MM.1S (cell line): ENCODE data around the gene RFFL.
A peak's percentile ranks its signal among the peaks of the same experiment; 100 is the strongest.

Source experiments
- DNase-seq: peaks from one replicate; pipeline ENCODE4 v3.0.0-alpha.2; 2015
- H2AFZ ChIP-seq: fragments of 300-600 bp; sonication (generic); 2 replicates; pipeline ENCODE4 v1.6.0; 2016; ENCODE audit warnings: antibody characterized with exemption, low read length
- H3F3A ChIP-seq: fragments of 300-600 bp; sonication (generic); 2 replicates; pipeline ENCODE4 v1.6.1; 2016; ENCODE audit warnings: mild to moderate bottlenecking, antibody characterized with exemption, low read length, moderate library complexity, mixed read lengths; ENCODE audit not compliant: insufficient read depth
- H3K27ac ChIP-seq: fragments of 300-600 bp; sonication (generic); 2 replicates; pipeline ENCODE4 v1.5.1; 2016; ENCODE audit warnings: mild to moderate bottlenecking, low read length
- H3K27me3 ChIP-seq: fragments of 300-600 bp; sonication (generic); replicated peaks from 2 replicates; pipeline ENCODE4 v1.6.0; 2016; ENCODE audit warnings: low read length; ENCODE audit not compliant: insufficient read depth
- H3K36me3 ChIP-seq: fragments of 300-600 bp; sonication (generic); replicated peaks from 2 replicates; pipeline ENCODE4 v1.6.1; 2016; ENCODE audit warnings: mild to moderate bottlenecking, low read length, mixed read lengths; ENCODE audit not compliant: insufficient read depth
- H3K4me1 ChIP-seq: fragments of 300-600 bp; sonication (generic); 2 replicates; pipeline ENCODE4 v1.6.1; 2016; ENCODE audit warnings: low read length, mixed read lengths
- H3K4me2 ChIP-seq: fragments of 300-600 bp; sonication (generic); 2 replicates; pipeline ENCODE4 v1.6.0; 2016; ENCODE audit warnings: low read depth, low read length
- H3K4me3 ChIP-seq: fragments of 300-600 bp; sonication (generic); 2 replicates; pipeline ENCODE4 v1.5.1; 2016; ENCODE audit warnings: low read length, mixed read lengths
- H3K79me2 ChIP-seq: fragments of 300-600 bp; sonication (generic); 2 replicates; pipeline ENCODE4 v1.6.1; 2016; ENCODE audit warnings: mixed run types, low read length, mixed read lengths
- H3K9ac ChIP-seq: fragments of 300-600 bp; sonication (generic); 2 replicates; pipeline ENCODE4 v1.6.1; 2016; ENCODE audit warnings: low read length, mixed read lengths
- H3K9me2 ChIP-seq: fragments of 300-600 bp; sonication (generic); replicated peaks from 2 replicates; pipeline ENCODE4 v1.6.1; 2016; ENCODE audit warnings: mild to moderate bottlenecking, low read length, mixed read lengths; ENCODE audit not compliant: insufficient read depth
- H3K9me3 ChIP-seq: fragments of 300-600 bp; sonication (generic); replicated peaks from 2 replicates; pipeline ENCODE4 v1.6.1; 2016; ENCODE audit warnings: mild to moderate bottlenecking, low read length, mixed read lengths; ENCODE audit not compliant: insufficient read depth
- H4K20me1 ChIP-seq: fragments of 300-600 bp; sonication (generic); 2 replicates; pipeline ENCODE4 v1.6.1; 2016; ENCODE audit warnings: mild to moderate bottlenecking, low read length, moderate library complexity, mixed read lengths; ENCODE audit not compliant: insufficient read depth
- EZH2 ChIP-seq: fragments of 300-600 bp; sonication (generic); optimal IDR thresholded peaks from 2 replicates; pipeline ENCODE3; 2017; ENCODE audit warnings: low read depth, mild to moderate bottlenecking, antibody characterized with exemption, low read length, mixed read lengths
- EZH2phosphoT487 ChIP-seq: fragments of 300-600 bp; sonication (generic); IDR thresholded peaks from 2 replicates; pipeline ENCODE4 v1.6.1; 2018; ENCODE audit warnings: antibody characterized with exemption, low read length
- TF ChIP-seq, protein P1 (sequence below): fragments of 300-600 bp; sonication (generic); IDR thresholded peaks from 2 replicates; pipeline ENCODE4 v1.5.1; 2016; ENCODE audit warnings: antibody characterized with exemption, low read length, mixed read lengths

Gene RFFL

GRCh38 chr17:35076874-35077273 lies 13.4 kb upstream of the RFFL start:
- DNase-seq = no peak
- H3K27ac ChIP-seq = no peak overlapping the region
- H3K79me2 ChIP-seq = peaks cover 77% of the 10 kb centered on the region
- H3K4me2 ChIP-seq = no peak overlapping the region
- peaks cover 57% of the 10 kb centered on the region for H3K4me1 ChIP-seq
- no peaks in the 10 kb centered on the region for H4K20me1 ChIP-seq
- TF ChIP-seq EZH2phosphoT487 (no peak), EZH2 (no peak)
- TF ChIP-seq, protein P1, sequence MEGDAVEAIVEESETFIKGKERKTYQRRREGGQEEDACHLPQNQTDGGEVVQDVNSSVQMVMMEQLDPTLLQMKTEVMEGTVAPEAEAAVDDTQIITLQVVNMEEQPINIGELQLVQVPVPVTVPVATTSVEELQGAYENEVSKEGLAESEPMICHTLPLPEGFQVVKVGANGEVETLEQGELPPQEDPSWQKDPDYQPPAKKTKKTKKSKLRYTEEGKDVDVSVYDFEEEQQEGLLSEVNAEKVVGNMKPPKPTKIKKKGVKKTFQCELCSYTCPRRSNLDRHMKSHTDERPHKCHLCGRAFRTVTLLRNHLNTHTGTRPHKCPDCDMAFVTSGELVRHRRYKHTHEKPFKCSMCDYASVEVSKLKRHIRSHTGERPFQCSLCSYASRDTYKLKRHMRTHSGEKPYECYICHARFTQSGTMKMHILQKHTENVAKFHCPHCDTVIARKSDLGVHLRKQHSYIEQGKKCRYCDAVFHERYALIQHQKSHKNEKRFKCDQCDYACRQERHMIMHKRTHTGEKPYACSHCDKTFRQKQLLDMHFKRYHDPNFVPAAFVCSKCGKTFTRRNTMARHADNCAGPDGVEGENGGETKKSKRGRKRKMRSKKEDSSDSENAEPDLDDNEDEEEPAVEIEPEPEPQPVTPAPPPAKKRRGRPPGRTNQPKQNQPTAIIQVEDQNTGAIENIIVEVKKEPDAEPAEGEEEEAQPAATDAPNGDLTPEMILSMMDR = no peak
- 0 out of 2 replicates have a peak, but pooled peaks cover 3% of the 10 kb centered on the region for H3K27me3 ChIP-seq
- H3K9me3 ChIP-seq = no peaks in the 10 kb centered on the region
- no peak overlapping the region for H3K9ac ChIP-seq
- no peaks in the 10 kb centered on the region for H3K36me3 ChIP-seq
- no peak overlapping the region for H3K4me3 ChIP-seq
- no peaks in the 10 kb centered on the region for H3K9me2 ChIP-seq
- peaks cover 36% of the 10 kb centered on the region for H3F3A ChIP-seq
- no peak overlapping the region for H2AFZ ChIP-seq

GRCh38 chr17:35074711-35075707 lies 11.5 kb upstream of the RFFL start:
- Histone ChIP-seq H3K27me3 (0 out of 2 replicates have a peak, but pooled peaks cover 3% of the 10 kb centered on the region), H3K36me3 (no peaks in the 10 kb centered on the region), H3F3A (peaks cover 24% of the 10 kb centered on the region), H3K4me2 (0 out of 2 replicates have a peak overlapping the region, but pooled peaks have one; percentile 2), H3K9me2 (no peaks in the 10 kb centered on the region), H3K4me3 (no peak overlapping the region), H3K4me1 (peaks cover 38% of the 10 kb centered on the region), H4K20me1 (no peaks in the 10 kb centered on the region), H3K9me3 (no peaks in the 10 kb centered on the region), H3K79me2 (peaks cover 76% of the 10 kb centered on the region), H2AFZ (no peak overlapping the region), H3K9ac (no peak overlapping the region), H3K27ac (no peak overlapping the region)
- no peak for DNase-seq
- TF ChIP-seq EZH2 = no peak
- no peak for TF ChIP-seq EZH2phosphoT487

DNA sequence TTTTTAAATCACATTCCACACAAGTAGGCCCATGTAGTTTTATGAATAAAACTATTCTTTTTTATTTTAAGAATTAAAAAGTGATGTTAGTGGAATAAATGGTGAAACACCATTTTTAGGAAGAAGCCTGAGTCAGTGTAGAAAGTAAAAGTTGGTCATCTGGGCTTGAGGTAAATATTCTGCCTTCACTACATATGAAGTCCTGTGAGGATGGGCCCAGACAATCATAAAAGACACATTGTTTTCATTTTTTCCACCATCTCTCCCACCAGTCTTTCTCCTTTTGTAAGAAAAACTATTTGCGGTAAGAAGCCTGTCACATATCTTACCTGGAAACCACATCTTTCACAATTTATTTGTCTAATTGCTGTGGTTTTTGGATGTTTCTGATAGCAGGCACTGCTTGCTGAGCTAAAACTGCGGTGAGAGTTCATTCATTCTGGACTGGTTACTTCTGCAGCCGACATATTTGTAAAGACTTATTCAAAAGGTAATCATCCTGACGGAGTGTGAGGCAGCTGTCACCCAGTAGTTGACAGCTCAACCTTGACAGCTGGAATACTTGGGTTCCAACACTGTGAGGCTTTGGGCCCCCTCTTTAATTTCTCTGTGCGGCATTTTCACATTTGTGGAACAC lies 10.6 kb upstream of the RFFL start:
- H3K79me2 ChIP-seq = peaks cover 72% of the 10 kb centered on the region
- no peak overlapping the region for H3K27ac ChIP-seq
- no peak for DNase-seq
- no peak overlapping the region for H3K4me3 ChIP-seq
- H3K9ac ChIP-seq = no peak overlapping the region
- H3K9me3 ChIP-seq = no peaks in the 10 kb centered on the region
- TF ChIP-seq, protein P1 = no peak
- TF ChIP-seq EZH2phosphoT487 (no peak), EZH2 (no peak)
- H3K36me3 ChIP-seq = no peaks in the 10 kb centered on the region
- H3K4me2 ChIP-seq = 0 out of 2 replicates have a peak overlapping the region, but pooled peaks have one; percentile 30
- H2AFZ ChIP-seq = no peak overlapping the region
- peaks cover 34% of the 10 kb centered on the region for H3K4me1 ChIP-seq
- H3K27me3 ChIP-seq = 0 out of 2 replicates have a peak, but pooled peaks cover 3% of the 10 kb centered on the region
- no peaks in the 10 kb centered on the region for H3K9me2 ChIP-seq
- peaks cover 24% of the 10 kb centered on the region for H3F3A ChIP-seq
- no peaks in the 10 kb centered on the region for H4K20me1 ChIP-seq
